T47D (cell line): Measurements from ENCODE around the gene KHNYN.

ENCODE experiments used
- DNase-seq, 2 experiments: peaks; one replicate each; pipeline versions ENCODE4 v3.0.0 to v3.0.0-alpha.2; 2011 to 2012; ENCODE audit warnings: low read depth in 1 of 2, low spot score in 1 of 2
- JUND ChIP-seq: IDR thresholded peaks from 2 replicates; pipeline ENCODE4 v1.6.1; 2012; ENCODE audit warnings: low read depth
- in situ Hi-C: cut with HindIII; loops from 2 replicates; pipeline ENCODE4 v1.10.0; 2016; ENCODE audit warnings: low sequenced_read_pairs, low pct_unique_long_range_greater_than_20kb

KHNYN gene

GRCh38 chr14:24406416-24406815 lies 23.3 kb upstream of the KHNYN start:
- no peak for TF ChIP-seq JUND
- no peak for DNase-seq
- in situ Hi-C loops: no loop called here

GRCh38 chr14:24407608-24408325 lies 22.0 kb upstream of the KHNYN start:
- in situ Hi-C loops: no loop called here
- no peak for DNase-seq
- TF ChIP-seq JUND: no peak

DNA sequence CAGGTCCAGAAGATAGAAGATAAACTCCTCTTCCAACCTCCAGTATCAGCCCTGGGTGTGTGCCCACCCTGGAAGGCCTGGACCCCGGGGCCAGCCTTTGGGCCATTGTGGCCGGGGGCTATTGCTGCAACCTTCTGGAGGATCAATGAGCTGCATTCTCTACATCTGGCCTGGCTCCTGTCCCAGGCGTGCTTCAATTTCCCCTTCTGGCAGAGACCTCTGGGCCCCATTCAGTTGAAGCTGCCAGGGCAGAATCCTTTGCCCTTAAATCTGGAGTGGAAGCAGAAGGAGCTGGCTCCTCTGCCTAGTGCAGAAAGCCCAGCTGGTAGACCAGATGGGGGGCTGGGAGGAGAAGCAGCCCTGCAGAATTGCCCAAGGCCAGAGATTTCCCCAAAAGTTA lies 21.0 kb upstream of the KHNYN start:
- no peak for DNase-seq
- in situ Hi-C loops: no loop called here
- TF ChIP-seq JUND: no peak

DNA sequence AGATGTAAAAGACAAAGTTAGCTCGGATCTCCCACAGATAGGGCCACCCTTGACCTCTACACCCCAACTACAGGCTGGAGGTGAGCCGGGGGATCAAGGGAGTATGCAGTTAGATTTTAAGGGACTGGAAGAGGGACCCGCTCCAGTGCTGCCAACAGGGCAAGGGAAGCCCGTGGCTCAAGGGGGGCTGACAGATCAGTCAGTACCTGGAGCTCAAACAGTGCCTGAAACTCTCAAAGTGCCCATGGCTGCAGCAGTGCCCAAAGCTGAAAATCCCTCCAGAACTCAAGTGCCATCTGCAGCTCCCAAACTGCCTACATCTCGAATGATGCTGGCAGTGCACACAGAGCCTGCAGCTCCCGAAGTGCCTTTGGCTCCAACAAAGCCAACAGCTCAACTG lies 20.6 kb upstream of the KHNYN start:
- in situ Hi-C loops: no loop called here
- TF ChIP-seq JUND: no peak
- no peak for DNase-seq

DNA sequence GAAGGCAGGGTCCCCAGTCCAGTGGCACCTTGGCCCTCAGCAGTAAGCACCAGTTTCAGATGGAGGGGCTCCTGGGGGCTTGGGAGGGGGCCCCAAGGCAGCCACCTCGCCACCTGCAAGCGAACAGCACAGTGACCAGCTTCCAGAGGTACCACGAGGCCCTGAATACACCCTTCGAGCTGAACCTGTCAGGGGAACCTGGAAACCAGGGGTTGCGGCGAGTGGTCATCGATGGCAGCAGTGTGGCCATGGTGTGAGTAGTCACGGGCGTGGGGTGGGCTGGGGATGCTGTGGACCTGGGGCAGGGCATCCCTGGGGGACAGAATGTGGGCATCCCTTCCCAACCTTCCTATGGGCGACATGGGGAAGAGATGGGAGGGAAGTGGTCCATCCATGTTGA lies 19.8 kb upstream of the KHNYN start:
- TF ChIP-seq JUND: no peak
- DNase-seq: no peak
- in situ Hi-C loops: no loop called here

- TF ChIP-seq JUND: no peak
- DNase-seq: peak; percentile 69 to 71
- in situ Hi-C loops: no loop called here
Measured at GRCh38 chr14:24411443-24412389, 18.0 kb upstream of the KHNYN start.

GRCh38 chr14:24414077-24414476 lies 15.7 kb upstream of the KHNYN start:
- TF ChIP-seq JUND: no peak
- in situ Hi-C loops: no loop called here
- DNase-seq: no peak

DNA sequence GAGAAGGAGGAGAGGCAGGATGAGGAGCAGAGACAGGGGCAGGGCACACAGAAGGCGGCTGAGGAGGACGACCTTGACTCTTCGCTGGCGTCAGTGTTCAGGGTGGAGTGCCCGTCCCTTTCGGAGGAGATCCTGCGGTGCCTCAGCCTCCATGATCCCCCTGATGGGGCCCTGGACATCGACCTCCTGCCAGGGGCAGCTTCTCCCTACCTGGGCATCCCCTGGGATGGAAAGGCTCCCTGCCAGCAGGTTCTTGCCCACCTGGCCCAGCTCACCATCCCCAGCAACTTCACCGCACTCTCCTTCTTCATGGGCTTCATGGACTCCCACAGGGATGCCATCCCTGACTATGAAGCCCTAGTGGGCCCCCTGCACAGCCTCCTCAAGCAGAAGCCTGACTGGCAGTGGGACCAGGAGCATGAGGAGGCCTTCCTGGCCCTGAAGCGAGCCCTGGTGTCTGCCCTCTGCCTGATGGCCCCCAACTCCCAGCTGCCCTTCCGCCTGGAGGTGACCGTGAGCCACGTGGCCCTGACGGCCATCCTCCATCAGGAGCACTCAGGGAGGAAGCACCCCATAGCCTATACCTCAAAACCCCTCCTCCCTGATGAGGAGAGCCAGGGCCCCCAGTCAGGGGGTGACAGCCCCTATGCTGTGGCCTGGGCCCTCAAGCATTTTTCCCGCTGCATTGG lies 14.9 kb upstream of the KHNYN start:
- no peak for TF ChIP-seq JUND
- in situ Hi-C loops: no loop called here
- no peak for DNase-seq

DNA sequence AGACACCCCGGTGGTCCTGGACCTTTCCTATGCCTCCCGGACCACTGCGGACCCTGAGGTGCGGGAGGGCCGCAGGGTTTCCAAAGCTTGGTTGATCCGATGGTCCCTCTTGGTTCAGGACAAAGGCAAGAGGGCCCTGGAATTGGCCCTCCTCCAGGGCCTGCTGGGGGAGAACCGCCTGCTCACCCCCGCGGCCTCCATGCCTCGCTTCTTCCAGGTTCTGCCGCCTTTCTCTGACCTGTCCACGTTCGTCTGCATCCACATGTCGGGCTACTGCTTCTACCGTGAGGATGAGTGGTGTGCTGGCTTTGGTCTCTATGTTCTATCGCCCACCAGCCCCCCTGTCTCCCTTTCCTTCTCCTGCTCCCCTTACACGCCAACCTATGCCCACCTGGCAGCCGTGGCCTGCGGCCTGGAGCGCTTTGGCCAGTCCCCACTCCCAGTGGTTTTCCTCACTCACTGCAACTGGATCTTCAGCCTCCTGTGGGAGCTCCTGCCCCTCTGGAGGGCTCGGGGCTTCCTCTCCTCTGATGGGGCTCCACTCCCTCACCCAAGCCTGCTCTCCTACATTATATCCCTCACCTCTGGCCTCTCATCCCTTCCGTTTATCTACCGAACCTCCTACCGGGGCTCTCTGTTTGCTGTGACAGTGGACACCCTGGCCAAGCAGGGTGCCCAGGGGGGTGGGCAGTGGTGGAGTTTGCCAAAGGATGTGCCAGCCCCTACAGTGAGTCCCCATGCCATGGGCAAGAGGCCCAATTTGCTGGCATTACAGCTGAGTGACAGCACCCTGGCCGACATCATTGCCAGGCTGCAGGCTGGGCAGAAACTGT lies 14.1 kb upstream of the KHNYN start:
- in situ Hi-C loops: no loop called here
- no peak for TF ChIP-seq JUND
- DNase-seq: no peak

GRCh38 chr14:24416254-24416931 lies 13.4 kb upstream of the KHNYN start:
- DNase-seq: no peak

GRCh38 chr14:24416932-24417619 lies 12.7 kb upstream of the KHNYN start:
- no peak for TF ChIP-seq JUND
- in situ Hi-C loops: no loop called here
- DNase-seq: no peak

More at GRCh38 chr14:24416254-24416931, 13.4 kb upstream of the KHNYN start:
- in situ Hi-C loops: no loop called here
- no peak for TF ChIP-seq JUND
